Neuron (in vitro differentiated cells): Measurements from ENCODE around the gene ANKRD34A.
"Not testable (repeated sequence)": the region's sequence is repeated elsewhere in the genome, so short reads cannot be mapped to it uniquely, and the experiment has no call there.

Experiments used
- H2AFZ ChIP-seq: one replicate; pipeline ENCODE4 v1.6.1; 2013; ENCODE audit warnings: low read depth, mild to moderate bottlenecking, inconsistent platforms, low read length, moderate library complexity
- H3K27me3 ChIP-seq: one replicate; pipeline ENCODE4 v1.6.1; 2013; ENCODE audit warnings: low read length; ENCODE audit not compliant: insufficient read depth
- H3K36me3 ChIP-seq: one replicate; pipeline ENCODE4 v1.6.1; 2013; ENCODE audit warnings: low read length; ENCODE audit not compliant: insufficient read depth
- H3K4me1 ChIP-seq: one replicate; pipeline ENCODE4 v1.6.1; 2013; ENCODE audit warnings: low read length; ENCODE audit not compliant: insufficient read depth
- H3K4me3 ChIP-seq: 2 replicates; pipeline ENCODE4 v1.5.1; 2013; ENCODE audit warnings: mild to moderate bottlenecking, low read length, moderate library complexity
- H3K9me3 ChIP-seq: one replicate; pipeline ENCODE4 v1.6.1; 2013; ENCODE audit warnings: low read length

ANKRD34A gene

GRCh38 chr1:145937436-145937835 lies 26.9 kb downstream of the ANKRD34A start:
- H3K4me3 ChIP-seq: no peak overlapping the region
- no peaks in the 10 kb centered on the region for H3K4me1 ChIP-seq
- peaks cover 52% of the 10 kb centered on the region for H3K36me3 ChIP-seq

GRCh38 chr1:145936247-145936646 lies 28.1 kb downstream of the ANKRD34A start:
- no peaks in the 10 kb centered on the region for H3K9me3 ChIP-seq
- H3K36me3 ChIP-seq: peaks cover 44% of the 10 kb centered on the region

More at GRCh38 chr1:145937436-145937835, 26.9 kb downstream of the ANKRD34A start:
- no peak overlapping the region for H2AFZ ChIP-seq
- no peaks in the 10 kb centered on the region for H3K9me3 ChIP-seq
- H3K27me3 ChIP-seq: no peaks in the 10 kb centered on the region

DNA sequence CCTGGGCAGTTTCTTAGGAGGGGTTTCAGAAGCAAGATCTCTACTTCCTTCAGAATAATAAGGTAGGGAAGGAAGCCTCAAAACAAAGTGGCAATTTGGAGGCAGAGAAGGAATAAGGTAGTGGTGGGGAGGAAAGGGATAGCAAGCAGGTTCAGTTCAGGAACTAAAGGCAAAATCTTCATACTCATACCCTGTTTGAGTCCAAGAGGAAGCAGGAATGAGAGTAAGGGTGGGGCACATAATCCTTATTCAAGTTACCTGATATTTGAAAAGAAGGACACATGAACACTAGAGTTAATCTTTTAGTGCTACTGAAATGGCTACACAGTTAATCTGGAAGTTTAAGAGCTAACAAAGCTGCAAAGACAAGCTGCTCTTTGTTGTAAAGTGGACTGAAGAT lies 28.7 kb downstream of the ANKRD34A start:
- Histone ChIP-seq H3K27me3 (no peaks in the 10 kb centered on the region), H3K4me1 (no peaks in the 10 kb centered on the region), H2AFZ (no peak overlapping the region), H3K4me3 (no peak overlapping the region), H3K36me3 (peaks cover 42% of the 10 kb centered on the region), H3K9me3 (no peaks in the 10 kb centered on the region)

More at GRCh38 chr1:145936247-145936646, 28.1 kb downstream of the ANKRD34A start:
- Histone ChIP-seq H3K27me3 (no peaks in the 10 kb centered on the region), H3K4me3 (no peak overlapping the region), H2AFZ (no peak overlapping the region), H3K4me1 (no peaks in the 10 kb centered on the region)

- H3K27me3 ChIP-seq, H3K4me1 ChIP-seq, H3K9me3 ChIP-seq, H2AFZ ChIP-seq, H3K4me3 ChIP-seq: not testable (repeated sequence)
- peaks cover 34% of the 10 kb centered on the region for H3K36me3 ChIP-seq
Observed at GRCh38 chr1:145932522-145933009, 31.8 kb downstream of the ANKRD34A start.

DNA sequence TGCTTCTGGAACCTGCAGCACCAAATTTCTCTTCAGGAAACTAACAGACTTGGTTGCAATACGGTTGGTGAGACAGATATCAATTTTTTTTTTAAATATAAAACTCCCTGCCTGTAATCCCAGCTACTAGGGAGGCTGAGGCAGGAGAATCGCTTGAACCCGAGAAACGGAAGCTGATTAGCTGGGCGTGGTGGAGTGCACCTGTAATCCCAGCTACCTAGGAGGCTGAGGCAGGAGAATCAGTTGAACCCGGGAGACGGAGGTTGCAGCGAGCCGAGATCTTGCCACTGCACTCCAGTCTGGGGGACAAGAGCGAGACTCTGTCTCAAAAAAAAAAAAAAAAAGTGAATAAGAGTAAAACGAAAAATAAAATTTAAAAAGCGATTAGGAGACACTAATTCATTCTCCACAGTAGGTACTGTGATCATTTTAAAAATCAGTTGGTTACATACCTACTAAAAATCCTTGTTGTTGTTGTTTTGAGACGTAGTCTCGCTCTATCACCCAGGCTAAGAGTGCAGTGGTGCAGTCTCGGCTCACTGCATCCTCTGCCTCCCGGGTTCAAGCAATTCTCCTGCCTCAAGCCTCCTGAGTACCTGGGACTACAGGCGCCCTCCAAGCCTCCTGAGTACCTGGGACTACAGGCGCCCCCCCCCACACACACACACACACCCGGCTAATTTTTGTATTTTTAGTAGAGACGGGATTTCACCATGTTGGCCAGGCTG lies 36.3 kb downstream of the ANKRD34A start:
- Histone ChIP-seq H3K9me3 (no peaks in the 10 kb centered on the region), H3K27me3 (no peaks in the 10 kb centered on the region), H3K36me3 (peaks cover 23% of the 10 kb centered on the region), H3K4me1 (peaks cover 14% of the 10 kb centered on the region), H2AFZ (no peak overlapping the region), H3K4me3 (peak overlapping the region; percentile 84)

DNA sequence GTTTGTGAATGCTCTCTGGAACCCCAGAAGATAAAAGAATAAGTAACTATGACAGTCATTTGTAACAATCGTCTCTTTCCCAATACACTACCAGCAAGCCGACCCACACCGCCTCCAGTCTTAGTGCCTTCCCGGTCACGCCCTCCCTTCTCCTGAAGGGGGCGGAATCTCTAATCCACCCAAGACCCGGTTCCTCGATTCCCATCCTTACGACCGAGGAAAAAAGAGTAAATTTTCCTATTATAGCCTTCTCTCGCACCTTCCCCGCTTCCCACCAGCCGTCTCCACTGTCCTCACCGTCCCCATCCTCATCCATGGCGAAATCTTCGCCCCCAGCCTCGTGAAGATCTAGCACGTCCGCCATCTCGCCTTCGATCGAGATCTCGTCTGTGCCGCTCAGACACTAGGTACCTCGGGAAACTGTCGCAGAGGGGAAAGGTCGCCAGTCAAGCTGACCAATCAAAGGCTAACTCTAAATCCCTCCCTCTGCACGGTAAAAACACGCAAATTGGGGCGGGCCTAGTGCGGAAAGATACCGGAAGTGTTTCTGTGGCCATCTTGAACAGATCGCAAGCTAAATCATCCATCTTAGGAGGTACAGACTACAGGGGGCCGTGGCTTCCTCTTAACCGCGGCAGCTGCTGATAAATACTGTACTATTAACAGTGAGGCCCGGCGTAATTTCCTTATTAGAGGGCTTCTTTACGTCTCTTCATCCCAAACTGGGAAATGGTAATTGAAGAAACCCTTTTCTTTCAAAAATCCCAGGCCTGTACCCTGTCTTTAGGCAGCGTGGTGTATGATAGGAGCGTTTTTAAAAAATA lies 37.1 kb downstream of the ANKRD34A start, which contains the start of gene RBM8A:
TSS of gene RBM8A (minus strand) at position 422 of the 824 bp plus-strand sequence. CDS start at position 364, 58 bp downstream.
- H3K36me3 ChIP-seq: peaks cover 26% of the 10 kb centered on the region
- peaks cover 14% of the 10 kb centered on the region for H3K4me1 ChIP-seq
- H2AFZ ChIP-seq: no peak within 1 kb of the TSS
- H3K4me3 ChIP-seq: peak within 1 kb of the TSS; percentile 84
- H3K27me3 ChIP-seq: no peaks in the 10 kb centered on the region
- no peaks in the 10 kb centered on the region for H3K9me3 ChIP-seq

GRCh38 chr1:145926686-145927062 lies 37.7 kb downstream of the ANKRD34A start:
- Histone ChIP-seq H3K4me3 (peak overlapping the region; percentile 84), H3K4me1 (peaks cover 14% of the 10 kb centered on the region), H3K9me3 (no peaks in the 10 kb centered on the region), H3K27me3 (no peaks in the 10 kb centered on the region), H2AFZ (no peak overlapping the region), H3K36me3 (peaks cover 27% of the 10 kb centered on the region)

- Histone ChIP-seq H3K4me1 (peaks cover 28% of the 10 kb centered on the region), H2AFZ (no peak overlapping the region), H3K36me3 (peaks cover 30% of the 10 kb centered on the region), H3K9me3 (no peaks in the 10 kb centered on the region), H3K27me3 (no peaks in the 10 kb centered on the region), H3K4me3 (no peak overlapping the region)
Observed at GRCh38 chr1:145922266-145922665, 42.1 kb downstream of the ANKRD34A start.

GRCh38 chr1:145920297-145920696 lies 44.1 kb downstream of the ANKRD34A start:
- peaks cover 35% of the 10 kb centered on the region for H3K36me3 ChIP-seq
- H3K27me3 ChIP-seq, H3K9me3 ChIP-seq, H3K4me3 ChIP-seq, H2AFZ ChIP-seq: not testable (repeated sequence)
- H3K4me1 ChIP-seq: peaks cover 20% of the 10 kb centered on the region

DNA sequence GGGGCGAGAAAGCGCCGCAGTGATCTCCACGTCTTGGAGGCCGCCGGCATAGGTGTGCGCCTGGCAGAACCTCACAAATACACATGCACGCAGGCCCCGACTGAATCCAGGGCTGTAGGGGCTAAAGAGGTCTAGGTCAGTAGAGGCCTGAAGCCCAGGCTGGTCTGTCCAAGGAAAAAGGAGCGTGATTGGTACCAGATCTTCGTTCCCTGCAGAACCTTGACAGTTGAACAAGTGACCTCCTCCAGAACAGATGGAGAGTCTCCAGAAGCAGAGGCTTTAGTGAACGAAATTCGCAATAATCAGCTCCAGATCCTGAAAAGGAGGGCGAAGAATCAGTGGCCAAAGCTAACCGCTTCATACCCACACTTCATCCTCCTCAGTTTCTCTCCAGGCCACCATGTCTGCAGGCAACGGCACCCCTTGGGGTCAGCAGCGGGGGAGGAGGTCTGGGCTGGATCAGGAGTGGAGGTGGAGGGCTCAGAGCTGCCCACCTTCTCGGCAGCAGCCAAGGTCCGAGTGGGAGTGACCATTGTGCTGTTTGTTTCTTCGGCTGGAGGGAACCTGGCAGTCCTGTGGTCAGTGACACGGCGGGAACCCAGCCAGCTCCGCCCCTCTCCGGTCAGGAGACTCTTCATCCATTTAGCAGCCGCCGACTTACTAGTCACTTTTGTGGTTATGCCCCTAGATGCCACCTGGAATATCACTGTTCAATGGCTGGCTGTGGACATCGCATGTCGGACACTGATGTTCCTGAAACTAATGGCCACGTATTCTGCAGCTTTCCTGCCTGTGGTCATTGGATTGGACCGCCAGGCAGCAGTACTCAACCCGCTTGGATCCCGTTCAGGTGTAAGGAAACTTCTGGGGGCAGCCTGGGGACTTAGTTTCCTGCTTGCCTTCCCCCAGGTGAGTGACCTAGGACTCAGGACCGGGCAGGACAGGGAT lies 45.1 kb downstream of the ANKRD34A start:
- Histone ChIP-seq H3K36me3 (peaks cover 43% of the 10 kb centered on the region), H3K9me3 (no peaks in the 10 kb centered on the region), H3K4me3 (peak overlapping the region; percentile 97), H3K27me3 (no peaks in the 10 kb centered on the region), H2AFZ (peak overlapping the region; percentile 52), H3K4me1 (peaks cover 20% of the 10 kb centered on the region)

- Histone ChIP-seq H3K36me3 (peaks cover 39% of the 10 kb centered on the region), H2AFZ (peak within 1 kb of the TSS; percentile 52), H3K4me3 (peak within 1 kb of the TSS; percentile 97), H3K27me3 (no peaks in the 10 kb centered on the region), H3K9me3 (no peaks in the 10 kb centered on the region), H3K4me1 (peaks cover 20% of the 10 kb centered on the region)
Observed at GRCh38 chr1:145918144-145918991, 46.0 kb downstream of the ANKRD34A start, which contains the start of gene PEX11B. TSS of gene PEX11B (minus strand) at chr1:145918717. CDS start at chr1:145918688, 29 bp downstream.

- H3K4me3 ChIP-seq: peak overlapping the region; percentile 97
- H3K9me3 ChIP-seq: no peaks in the 10 kb centered on the region
- no peaks in the 10 kb centered on the region for H3K27me3 ChIP-seq
- H3K36me3 ChIP-seq: peaks cover 36% of the 10 kb centered on the region
- peak overlapping the region; percentile 52 for H2AFZ ChIP-seq
- H3K4me1 ChIP-seq: peaks cover 20% of the 10 kb centered on the region
Observed at GRCh38 chr1:145917595-145917994, 46.8 kb downstream of the ANKRD34A start.
